Cerebellar cortex (tissue), 1 donor: ENCODE data around the gene RHOU.
"Not testable (repeated sequence)": the region's sequence is repeated elsewhere in the genome, so short reads cannot be mapped to it uniquely, and the experiment has no call there.

ENCODE experiments used
- DNase-seq: peaks from one replicate; pipeline ENCODE4 v3.0.0-alpha.2; 2015; ENCODE audit warnings: low spot score

RHOU gene

DNA sequence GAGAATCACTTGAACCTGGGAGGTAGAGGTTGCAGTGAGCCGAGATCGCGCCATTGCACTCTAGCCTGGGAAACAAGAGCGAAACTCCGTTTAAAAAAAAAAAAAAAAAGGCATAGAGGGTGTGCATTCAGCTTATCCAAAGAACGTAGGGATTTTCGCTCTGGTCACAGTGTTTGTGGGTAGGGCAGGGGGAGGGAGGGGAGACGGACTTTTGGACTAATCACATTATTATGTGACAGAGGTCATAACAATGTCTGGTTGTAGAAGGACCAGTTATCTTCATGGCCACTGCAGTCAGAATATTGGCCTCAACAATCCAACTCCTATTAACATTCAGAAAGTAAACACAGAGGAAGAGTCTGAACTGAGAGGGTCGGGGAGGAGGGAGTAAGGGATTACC is 25.7 kb downstream of the RHOU start:
- DNase-seq: no peak

DNA sequence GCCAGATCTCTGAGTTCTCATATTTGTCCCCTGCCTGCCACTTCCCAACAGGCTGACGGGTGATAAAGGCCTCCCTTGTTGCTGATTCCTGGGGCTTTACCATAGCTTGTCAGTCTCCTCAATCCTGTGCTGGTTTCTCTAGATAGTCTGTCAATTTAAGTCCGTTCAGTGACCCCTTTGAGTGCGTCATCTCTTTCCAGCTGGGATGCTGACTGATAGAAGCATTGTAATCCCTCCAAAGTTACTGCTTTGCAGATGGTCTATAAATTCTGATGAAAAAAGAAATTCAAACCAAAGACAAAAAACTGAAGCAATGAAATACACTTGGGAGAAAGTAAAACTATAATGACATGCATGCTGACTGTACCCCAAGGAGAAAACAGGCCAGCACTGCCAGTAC is 28.3 kb downstream of the RHOU start:
- DNase-seq: no peak

DNA sequence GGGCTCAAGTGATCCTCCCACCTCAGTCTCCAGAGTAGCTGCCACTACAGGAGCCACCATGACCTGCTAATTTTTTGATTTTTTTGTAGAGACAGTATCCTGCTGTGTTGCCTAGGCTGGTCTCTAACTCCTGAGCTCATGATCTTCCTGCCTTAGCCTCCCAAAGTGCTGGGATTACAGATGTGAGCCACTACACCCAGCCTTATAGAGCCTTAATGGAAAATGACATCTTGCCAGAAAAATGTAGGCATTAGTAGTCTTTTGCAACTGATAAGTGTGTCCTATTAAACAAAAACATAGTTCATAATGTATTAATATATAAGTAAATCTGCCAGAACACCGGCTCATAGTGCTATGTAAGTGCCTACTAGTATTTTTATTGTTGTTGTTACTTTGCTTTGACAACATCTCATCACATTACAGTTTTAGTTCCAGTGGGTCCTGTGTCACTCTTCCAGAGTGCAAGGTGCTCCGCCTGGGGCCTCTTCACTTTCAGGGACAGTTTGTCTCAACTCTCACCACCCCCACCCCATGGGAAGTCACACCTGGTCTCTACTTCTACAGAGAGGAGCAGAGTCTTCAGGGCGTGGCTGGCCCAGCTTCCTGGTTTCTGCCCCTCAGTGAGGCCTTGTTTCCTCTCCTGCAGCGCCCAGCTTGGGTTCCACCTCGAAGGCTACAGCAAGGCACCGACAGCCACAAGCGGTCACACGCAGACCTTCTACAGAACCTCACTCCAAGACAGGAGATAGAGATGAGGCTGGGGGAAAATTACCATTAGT is 30.1 kb downstream of the RHOU start:
- DNase-seq: no peak

DNA sequence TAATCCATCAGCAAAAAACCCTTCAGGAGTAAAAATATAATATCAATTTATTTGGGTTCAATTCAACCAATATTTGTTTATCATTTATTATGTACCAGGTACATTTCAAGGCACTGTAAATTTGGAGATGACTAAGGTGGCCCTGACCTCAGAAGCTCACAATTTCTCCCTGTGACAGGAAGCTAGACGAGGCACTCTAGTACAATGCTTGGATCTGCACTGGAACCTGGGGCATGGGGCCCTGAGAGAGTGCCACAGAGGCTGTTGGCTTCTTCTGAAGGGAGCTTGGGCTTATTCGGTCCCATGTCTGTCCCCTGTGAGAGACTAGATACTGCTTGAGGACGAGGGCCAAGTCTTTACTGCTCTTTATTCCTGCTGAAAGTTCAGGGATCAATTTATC is 31.5 kb downstream of the RHOU start:
- DNase-seq: no peak

DNA sequence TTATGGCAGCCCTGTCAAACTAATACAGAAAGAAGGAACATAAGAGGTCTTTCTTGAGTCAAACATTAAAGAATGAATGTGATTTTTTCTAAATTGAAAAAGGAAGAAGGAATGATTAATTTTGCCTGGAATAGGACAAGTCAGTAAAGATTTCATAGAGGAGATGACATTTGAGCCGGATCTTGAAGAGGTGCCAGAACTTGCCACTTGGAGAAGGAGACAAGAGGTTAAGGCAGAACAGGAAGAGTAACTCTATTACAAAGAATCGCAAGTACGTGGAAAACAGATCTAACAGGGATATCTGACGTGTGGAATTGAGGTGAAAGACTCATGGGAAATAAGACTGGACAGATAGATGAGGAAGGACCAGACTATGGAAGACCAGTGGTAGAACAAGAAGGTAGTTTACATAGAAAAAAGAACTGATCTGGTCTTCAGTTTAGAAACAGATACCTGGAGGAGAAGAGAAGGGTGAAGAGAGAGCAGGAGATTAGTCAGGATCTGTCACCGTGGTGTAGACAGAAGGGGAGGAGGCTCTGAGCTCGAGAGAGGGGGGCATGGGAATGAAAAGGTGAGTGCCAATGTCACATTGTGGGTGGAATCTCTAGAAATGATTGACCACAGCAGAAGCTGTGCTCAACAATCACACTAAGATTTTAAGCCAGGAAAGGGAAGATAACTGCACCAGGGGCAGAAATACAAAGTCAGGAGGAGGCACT is 32.5 kb downstream of the RHOU start:
- DNase-seq: no peak

DNA sequence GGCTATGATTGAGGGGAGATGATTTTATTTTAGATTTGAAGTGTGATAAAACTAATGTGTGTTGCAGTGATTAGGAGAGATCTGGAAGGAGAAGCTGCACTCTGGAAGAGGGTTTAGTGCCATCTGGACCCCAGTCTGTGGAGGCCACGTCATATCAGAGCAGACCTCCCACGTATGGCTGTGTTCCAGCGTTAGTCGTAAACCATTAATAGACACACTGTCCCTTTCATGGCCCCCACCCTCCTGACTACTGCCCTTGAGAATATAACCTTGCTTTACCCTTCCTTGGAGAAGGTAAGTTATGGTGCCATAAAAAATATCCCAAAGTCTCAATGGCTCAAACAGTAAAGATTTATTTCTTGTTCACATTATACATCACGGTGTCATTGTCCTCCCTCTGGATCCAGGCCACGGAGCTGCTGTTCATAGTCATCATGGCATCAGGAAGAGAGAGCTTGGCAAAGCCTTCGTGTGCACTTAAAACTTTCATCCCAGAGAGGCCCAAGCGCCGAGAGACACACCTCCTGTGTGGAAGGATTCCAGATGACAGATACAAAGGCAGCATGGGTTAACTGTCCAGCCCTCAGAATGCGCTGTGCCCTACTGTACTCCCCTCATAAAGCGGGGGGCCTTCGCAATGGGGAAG is 33.2 kb downstream of the RHOU start:
- DNase-seq: no peak

DNA sequence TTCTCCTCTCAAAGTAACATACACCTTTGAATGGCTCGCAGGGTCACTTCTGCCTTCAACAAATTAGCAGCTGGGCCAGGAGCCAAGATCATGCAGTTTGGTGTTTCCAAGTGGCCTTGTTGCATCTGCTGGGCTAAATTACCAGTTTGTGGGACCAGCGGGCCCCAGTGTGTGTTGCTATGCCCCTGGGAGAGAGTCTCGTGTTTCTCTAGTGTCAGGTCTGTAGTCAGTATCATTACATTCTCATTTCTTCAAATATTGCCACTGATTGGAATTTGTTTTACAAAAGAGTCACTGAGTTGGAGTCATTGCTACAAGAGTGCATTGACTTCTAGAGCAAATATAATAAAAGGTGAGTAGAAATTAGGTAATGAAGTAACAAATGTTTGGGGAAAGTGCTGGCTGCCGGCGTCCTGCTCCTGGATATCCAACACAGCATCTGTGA is 35.5 kb downstream of the RHOU start:
- DNase-seq: no peak

DNA sequence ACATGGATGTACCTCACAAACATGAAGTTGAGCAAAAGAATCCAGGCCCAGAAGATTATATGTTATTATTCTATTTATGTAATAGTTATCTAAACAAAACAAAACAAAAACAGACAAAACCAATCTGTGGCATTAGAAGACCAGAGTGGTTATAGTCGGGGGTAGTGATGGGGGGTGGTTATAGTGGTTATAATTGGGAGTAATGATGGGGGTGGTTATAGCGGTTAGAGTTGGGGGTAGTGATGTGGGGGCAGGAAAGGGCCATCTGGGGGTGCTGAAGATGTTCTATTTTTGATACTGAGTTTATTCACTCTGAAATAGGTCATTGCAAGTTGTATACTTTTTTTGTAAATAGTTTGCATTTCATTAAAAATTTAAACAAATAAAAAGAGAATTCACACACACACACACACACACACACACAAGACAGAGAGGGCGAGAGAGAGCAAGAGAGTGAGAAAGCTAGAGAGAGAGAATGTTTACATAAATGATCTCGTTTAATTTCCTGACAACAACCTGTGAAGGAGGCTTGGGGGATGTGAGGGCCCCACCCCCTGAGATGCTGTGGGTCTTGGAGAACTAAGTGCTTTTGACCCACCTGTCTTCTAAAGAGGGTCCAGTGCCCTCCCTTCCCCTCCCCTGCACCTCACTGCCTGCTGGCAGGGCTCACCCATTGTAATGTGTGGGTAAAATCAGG is 37.4 kb downstream of the RHOU start:
- no peak for DNase-seq

DNA sequence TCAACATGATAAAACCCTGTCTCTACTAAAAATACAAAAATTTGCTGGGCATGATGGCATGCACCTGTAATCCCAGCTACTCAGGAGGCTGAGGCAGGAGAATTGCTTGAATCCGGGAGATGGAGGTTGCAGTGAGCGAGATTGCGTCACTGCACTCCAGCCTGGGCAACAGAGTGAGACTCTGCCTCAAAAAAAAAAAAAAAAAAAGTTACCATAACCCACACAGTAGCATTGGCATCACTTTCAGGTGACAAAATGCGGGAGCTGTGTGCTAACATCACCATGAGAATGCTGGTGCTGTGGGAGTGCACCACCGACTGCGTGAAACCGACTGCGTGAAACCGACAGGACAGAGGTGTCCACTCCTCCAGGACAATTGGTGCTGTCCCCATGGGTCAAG is 40.7 kb downstream of the RHOU start:
- DNase-seq: not testable (repeated sequence)

DNA sequence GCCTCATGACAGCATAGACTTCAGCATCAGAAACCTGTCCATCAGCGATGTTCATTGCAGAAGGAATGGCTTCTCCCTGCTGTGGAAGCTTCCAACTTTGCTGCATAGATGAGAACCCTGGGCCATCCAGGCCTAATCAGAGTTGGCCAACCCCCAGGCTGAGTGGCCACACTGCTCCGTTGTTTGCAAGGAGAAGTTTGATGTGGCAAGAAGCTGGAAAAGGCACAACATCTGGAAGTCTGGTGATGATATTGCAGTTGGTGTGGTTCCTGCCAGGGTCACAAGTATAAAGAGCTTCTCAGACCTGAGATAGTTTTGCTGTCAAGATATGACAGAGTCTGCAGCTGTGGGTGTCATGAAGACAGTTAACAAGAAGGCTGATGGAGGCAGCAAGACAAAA is 41.2 kb downstream of the RHOU start:
- no peak for DNase-seq

DNA sequence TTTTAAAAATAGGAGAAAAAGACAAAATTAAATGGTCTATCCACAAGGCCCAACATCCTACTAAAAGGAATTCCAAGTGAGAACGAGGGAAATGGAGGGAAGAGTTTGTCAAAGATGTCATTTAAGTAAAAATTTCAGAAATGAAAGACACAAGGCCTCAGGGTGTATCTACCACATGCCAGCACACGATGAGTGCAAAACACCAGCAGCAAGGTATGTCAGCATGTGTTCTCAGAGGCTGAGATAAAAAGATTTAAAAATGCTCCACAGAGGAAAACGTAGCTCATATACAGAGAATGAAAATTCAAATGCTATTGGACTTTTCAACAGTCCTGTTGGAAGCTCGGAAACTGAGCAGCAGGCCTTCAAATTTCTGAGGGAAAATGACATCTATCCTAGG is 42.0 kb downstream of the RHOU start:
- no peak for DNase-seq

DNA sequence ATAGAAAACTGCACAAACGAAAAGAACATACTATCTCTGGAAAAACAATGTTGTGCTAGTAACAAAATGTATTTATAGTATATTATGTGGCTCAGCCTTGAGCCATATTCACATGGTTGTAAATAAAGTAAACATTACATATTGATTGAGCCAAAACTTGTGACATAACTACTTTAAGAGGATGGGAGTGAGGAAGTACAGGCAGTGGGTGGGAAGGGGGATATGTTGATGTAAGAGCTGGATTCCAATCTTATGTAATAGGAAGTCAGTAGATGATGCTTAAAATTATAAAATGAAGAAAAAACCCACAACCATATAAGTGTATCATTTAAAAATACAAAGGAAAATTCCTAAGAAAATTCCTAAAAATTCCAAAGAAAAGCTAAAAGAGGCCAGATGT is 42.7 kb downstream of the RHOU start:
- DNase-seq: no peak

DNA sequence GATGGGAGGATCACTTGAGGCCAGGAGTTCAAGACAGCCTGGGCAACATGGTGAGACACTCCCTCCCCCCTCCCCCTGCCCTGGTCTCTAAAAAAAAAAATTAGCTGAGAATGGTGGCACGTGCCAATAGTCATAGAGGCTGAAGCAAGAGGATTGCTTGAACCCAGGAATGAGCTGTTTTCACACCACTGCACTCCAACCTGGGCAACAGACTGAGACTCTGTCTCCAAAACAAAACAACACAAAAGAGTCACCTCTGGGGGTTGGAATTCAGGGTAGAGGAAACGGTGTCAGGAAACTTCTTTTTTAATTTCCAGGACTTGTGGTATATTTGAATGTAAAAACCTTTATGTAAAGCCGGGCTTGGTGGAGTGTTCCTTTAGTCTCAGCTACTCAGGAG is 43.2 kb downstream of the RHOU start:
- DNase-seq: no peak

DNA sequence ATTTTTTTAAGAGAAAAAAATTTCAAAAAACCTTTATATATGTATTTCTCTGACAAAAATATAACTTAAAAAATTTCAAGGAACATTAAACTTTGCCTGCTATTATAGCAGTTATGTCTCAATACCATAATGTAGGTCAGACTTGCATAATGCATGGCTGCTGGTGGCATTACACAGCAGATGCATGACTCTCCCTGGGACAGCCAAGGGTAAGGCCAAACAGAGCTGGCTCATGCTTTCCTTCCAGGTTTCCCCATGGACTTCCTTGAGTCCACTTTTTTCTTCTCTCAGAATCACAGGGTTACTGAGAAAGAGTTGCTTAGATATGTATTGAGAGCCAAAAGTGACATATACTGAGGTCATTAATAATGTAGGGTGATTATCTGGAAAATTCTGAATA is 43.7 kb downstream of the RHOU start:
- DNase-seq: no peak

DNA sequence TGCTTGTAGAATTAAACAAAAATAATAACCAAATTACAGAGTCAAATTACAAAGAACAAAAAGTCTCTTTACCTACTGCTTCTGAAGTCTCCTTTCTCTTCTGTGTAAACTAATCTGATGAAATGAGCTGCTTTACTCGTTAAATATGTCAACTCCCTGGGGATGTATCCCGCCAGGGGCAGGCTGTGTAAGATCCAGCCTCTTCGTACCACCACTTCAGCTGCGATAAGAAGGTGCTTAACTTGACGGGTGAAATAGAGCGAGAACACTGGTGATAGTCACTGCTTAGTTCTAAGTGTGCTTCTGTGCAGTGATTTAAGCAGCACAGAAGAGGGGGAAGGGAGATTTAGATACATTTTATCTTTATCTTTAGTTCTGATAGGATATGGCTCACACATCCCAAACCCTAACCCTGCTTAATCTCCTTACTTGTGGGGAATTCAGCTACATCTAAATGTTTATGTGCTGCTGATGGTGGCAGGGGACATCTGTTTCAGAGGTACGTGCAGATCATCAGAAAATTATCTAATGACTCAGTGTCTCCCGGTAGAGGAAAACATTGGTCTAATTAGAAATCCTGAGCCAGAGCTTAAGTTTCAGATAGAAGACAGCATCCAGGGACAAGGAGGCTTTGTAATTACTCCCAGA is 46.0 kb downstream of the RHOU start:
- DNase-seq: no peak

DNA sequence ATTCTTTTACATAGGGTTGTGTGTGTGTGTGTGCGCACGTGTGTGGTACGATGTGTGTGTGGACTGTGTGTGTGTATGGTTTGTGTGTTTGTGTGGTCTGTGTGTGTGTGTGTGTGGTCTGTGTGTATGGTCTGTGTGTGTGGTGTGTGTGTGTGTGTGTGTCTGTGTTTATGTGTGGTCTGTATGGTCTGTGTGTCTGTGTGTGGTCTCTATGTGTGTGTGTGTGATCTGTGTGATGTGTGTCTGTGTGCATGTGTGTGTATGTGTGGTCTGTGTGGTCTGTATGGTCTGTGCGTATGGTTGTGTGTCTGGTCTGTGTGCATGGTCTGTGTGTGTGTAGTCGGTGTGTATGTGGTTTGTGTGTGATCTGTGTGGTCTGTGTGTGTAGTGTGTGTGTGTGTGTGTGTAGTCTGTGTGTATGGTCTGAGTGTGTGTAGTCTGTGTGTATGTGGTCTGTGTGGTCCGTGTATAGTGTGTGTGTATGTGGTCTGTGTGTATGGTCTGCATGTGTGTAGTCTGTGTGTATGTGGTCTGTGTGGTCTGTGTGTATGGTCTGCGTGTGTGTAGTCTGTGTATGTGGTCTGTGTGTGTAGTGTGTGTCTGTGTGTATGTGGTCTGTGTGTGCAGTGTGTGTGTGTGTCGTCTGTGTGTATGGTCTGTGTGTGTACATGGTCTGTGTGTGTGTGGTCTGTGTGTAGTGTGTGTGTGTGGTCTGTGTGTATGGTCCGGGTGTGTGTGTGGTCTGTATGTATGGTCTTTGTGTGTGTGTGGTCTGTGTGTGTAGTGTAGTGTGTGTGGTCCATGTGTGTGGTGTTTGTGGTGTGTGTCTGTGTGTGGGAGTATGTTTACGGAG is 46.8 kb downstream of the RHOU start:
- no peak for DNase-seq

DNA sequence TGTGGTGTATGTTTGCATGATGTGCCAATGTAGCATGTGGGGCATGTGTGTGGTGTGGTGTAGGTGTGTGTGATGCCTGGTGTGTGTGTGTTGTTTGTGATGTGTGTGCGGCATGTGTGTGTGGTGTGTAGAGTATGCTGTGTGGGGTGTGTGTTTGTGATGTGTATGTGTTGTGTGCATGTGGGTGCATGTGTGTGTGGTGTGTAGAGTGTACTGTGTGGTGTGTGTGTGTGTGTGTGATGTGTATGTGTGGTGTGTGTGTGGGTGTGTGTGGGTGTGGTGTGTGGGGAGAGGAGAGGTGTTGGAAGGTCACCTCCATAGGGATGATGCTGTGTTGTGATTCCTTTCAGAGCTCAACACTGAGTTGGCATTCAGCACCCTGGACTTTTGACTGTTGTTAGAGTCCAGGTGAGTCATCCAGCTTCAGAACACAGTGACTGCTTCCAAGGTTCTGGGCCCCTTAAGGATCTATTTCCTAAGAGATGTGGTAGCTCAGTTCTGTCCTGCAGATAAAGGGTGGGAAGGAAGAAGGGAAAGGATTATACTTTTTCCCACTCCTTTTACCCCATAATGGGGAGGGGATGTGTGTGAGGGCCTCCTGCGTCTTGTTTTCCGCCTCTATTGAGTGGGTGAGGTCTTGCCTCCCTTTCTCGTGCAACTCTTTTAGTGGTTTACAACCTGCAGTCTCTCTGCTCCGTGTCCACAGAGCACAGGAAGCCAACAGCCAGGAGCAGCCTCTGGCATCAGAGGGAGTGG is 47.6 kb downstream of the RHOU start:
- DNase-seq: no peak

DNA sequence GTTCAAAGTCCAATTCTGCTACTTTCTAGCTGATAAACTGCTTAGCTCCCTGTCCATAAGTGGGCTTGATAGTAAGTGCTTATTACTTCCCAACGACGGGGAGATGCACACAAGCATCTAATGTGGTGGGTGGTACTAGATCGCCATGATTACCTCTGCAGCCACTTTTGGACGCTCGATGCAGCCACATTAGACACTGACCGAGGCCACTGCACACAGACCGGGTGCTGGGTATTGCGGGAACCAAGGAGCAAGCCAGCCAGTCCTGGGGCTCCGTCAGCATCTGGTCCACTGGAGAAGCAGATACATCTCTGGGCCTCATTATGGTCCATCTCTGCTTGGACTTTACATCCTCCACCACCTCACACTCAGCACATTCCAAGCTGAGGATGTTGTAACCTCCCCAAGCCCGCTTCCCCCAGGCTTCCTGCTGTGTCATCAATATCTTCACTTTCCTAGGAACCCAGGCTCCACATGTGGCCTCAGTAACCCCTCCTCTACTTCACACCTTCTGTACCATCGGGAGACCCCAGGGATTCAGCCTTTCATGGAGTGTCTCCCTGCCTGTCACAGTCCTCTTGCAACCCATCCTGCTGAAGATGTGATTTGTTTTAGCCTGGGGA is 48.2 kb downstream of the RHOU start:
- DNase-seq: no peak

DNA sequence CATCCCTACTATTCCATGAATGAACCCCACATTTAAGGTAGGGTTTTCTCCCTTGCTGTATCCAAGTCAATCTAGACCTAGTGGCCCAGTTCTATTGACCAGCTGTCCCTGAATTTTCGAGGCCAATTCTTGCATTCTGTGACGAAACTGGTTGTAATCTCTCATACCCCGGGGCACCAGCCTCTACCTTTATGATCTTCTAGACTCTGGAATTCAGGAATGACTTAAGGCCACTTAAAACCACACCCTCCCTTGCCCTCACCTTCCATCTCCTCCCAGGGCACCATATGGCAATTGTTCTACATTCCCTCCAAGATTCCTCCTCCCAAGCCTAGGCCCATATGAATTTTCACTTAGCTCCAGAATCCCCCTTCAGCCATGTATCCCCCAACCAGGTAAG is 48.9 kb downstream of the RHOU start:
- DNase-seq: no peak
